CD4-positive, alpha-beta T cell treated with Interleukin-6 at 100 ng/mL for 8 hours (primary cell): ENCODE measurements around the gene MTMR3.

ENCODE experiments used
- DNase-seq: peaks from one replicate; pipeline ENCODE4 v3.0.0-alpha.2; 2020; ENCODE audit warnings: mixed read lengths, low spot score

The MTMR3 gene

GRCh38 chr22:30002861-30003486 is 120.0 kb downstream of the MTMR3 start:
- no peak for DNase-seq

GRCh38 chr22:30004101-30004500 is 121.1 kb downstream of the MTMR3 start:
- no peak for DNase-seq

- DNase-seq, result no peak
Observed at GRCh38 chr22:30004694-30005093, 121.7 kb downstream of the MTMR3 start.

DNA sequence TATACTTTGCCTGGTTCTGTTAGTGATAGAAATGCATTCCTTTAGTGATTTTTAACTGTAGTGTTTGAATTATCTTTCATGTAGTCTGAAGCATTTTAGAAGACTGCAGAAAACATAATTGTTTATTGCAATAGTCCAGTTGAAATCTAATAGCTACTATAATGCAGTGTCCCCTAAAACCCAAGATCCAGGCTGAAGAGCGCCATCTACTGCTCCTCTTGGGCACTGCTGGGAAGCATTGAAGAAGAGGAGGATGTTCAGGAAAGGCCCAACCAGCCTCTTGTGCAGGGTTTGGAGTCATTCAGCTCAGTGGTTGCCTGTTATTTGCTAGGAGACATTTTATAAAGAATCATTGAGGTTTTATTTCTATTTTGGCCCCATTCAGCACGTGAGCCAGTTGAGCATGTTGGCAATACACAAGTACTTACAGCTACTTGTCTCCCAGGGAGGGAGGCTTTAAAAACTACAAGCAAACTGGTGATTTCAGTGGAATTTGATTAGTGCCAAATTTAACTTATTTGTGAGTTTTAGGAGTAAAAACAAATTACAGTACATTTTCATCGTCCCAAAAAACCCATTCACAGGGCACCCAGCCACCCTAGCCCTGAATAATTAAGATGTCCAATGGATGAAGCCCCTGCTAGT is 122.4 kb downstream of the MTMR3 start:
- DNase-seq, result peak; percentile 48

- DNase-seq, result no peak
Observed at GRCh38 chr22:30007361-30007760, 124.4 kb downstream of the MTMR3 start.

DNA sequence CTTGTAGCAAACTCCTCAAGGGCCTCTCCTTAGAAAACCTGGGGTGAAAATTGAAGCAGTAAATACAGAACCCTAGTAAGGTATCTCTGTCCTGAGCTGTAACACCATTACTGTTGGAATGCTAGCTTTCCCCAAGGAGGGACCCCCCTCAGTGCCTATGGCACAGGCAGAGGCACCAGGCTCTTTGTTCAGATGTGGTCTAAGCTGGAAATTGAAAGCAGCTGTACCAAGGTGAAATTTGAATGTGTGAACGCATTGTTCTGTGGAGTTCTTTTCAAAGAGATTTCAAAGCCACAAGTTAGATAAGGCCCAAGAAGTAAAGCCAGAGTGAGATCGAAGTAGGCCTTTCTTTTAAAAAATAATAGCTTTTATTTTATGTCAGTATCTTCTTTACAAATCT is 125.4 kb downstream of the MTMR3 start:
- DNase-seq, result no peak

GRCh38 chr22:30009478-30009877 is 126.5 kb downstream of the MTMR3 start:
- DNase-seq, result no peak

GRCh38 chr22:30010789-30011405 is 127.9 kb downstream of the MTMR3 start:
- DNase-seq, result no peak

GRCh38 chr22:30013201-30013600 is 130.2 kb downstream of the MTMR3 start:
- DNase-seq, result no peak

DNA sequence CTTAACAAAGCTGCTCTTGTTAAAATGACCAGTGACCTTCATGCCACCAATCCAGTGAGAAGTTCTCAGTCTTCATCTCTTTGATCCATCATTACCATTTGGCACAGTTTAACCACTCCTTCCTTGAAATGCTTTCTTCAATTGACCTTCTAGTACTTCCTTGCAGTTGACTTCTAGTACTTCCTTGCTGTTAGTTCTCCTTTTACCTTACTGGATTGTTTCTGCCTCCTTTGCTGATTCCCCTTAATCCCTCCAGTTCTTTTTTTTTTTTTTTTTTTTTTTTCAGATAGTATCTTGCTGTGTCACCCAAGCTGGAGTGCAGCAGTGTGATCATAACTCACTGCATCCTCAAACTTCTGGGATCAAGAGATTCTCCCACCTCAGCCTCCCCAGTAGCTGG is 131.3 kb downstream of the MTMR3 start:
- no peak for DNase-seq

- DNase-seq, result no peak
Observed at GRCh38 chr22:30015229-30015797, 132.3 kb downstream of the MTMR3 start.

- DNase-seq, result no peak
Observed at GRCh38 chr22:30015846-30016245, 132.9 kb downstream of the MTMR3 start.

DNA sequence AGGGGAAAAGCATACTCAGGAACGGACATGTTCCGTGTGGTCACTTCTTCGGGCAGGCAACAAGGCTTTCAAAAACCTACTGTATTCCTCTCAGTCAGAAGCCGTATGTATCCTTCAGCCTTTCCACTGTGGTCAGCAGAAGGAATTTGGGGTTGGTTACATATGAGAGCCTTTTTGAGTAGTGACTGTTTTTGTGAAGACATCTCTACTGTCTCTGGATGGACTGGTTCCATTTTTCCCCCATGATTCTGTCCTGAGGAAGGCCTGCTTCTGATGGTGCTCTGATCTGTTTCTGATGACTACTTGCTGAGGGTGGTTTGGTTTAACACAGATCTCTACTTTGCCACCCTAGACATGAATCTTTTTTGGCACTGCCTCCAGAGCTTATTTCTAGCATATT is 133.6 kb downstream of the MTMR3 start:
- DNase-seq, result no peak

GRCh38 chr22:30017375-30018223 is 134.6 kb downstream of the MTMR3 start:
- DNase-seq, result no peak

- no peak for DNase-seq
Observed at GRCh38 chr22:30020511-30020910, 137.5 kb downstream of the MTMR3 start.

DNA sequence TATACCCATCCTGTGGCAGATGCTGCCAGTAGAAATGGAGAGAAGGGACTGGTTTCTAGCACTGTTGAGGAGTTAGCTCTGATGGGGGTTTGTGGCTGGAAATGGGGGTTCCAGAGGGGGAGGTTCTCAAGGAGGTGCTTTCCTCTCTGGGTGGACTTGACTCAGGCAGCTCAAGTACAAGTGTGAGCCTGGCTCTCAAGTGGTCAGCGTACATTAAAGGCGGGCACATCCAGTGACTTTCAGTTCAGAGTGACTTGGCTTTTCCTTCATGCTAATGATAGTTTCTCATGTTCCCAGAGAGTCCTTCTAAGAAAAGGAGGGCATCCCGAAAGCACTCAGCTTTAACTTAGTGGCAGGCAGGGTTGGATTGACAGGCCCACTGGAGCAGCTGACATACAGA is 138.4 kb downstream of the MTMR3 start:
- no peak for DNase-seq

- no peak for DNase-seq
Observed at GRCh38 chr22:30021881-30022619, 139.1 kb downstream of the MTMR3 start.

GRCh38 chr22:30023099-30023660 is 140.2 kb downstream of the MTMR3 start:
- no peak for DNase-seq

DNA sequence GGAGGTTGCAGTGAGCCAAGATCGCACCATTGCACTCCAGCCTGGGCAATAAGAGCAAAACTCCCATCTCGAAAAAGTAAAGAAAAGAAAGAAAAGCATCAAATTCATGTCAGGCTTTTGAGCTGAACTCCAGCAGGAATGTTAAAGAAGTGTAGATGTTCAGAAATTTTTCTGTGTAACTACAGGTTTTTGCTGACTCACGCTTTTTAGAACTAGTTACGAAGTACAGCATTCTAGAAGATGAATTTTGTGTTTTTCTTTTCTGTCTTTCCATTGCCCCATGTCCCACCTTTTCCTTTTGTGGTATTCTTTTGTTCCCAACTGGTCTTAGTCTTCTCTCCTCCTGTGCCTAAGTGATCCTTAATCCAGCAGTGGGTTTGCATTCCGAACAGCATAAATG is 141.3 kb downstream of the MTMR3 start:
- no peak for DNase-seq

- DNase-seq, result no peak
Observed at GRCh38 chr22:30025221-30025620, 142.2 kb downstream of the MTMR3 start.

DNA sequence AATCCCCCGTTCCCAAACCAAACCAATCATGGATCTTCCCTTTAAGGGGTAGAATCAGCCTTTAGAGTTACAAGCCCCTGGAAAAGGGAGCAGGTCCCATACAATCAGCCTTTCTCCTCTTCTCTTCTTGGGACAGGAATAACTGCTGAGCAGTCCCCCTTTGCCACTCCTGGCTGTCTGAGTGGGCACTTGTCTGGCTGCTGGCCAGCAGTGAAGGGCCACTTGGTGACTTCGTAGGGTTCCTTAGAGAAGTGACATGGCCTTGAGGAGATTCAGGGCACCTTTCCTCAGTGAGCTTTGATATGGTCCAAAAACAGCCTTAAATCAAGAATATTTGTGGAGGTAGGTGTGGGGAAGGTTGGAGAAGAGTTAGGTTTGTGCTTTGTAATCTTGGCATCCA is 143.8 kb downstream of the MTMR3 start:
- no peak for DNase-seq
